Hepatocyte (in vitro differentiated cells): ENCODE results near the gene STIM2. TPM values are rescaled to one million over a fixed set of nuclear protein-coding genes. Genes with fewer than 3 reads are reported as not detected.

Experiments
- DNase-seq: peaks from one replicate; pipeline ENCODE4 v3.0.0-alpha.2; 2016; ENCODE audit warnings: low spot score
- H2AFZ ChIP-seq: fragments of 200-600 bp; sonication (generic); 2 replicates; pipeline ENCODE4 v1.6.0; 2016; ENCODE audit warnings: antibody characterized with exemption, mild to moderate bottlenecking
- H3K27ac ChIP-seq: fragments of 200-600 bp; sonication (generic); 2 replicates; pipeline ENCODE4 v1.5.1; 2016; ENCODE audit warnings: mild to moderate bottlenecking
- H3K27me3 ChIP-seq: fragments of 200-600 bp; sonication (generic); 2 replicates; pipeline ENCODE4 v1.6.1; 2016
- H3K36me3 ChIP-seq: fragments of 200-600 bp; sonication (generic); replicated peaks from 2 replicates; pipeline ENCODE4 v1.5.1; 2016; ENCODE audit warnings: low read depth; ENCODE audit not compliant: insufficient read depth
- H3K4me1 ChIP-seq: fragments of 200-600 bp; sonication (generic); 2 replicates; pipeline ENCODE4 v1.5.1; 2016; ENCODE audit warnings: mild to moderate bottlenecking, moderate library complexity; ENCODE audit not compliant: insufficient read depth
- H3K4me2 ChIP-seq: fragments of 200-600 bp; sonication (generic); 2 replicates; pipeline ENCODE4 v1.6.0; 2016
- H3K4me3 ChIP-seq: fragments of 200-600 bp; sonication (generic); 2 replicates; pipeline ENCODE4 v1.5.1; 2016; ENCODE audit warnings: mild to moderate bottlenecking
- H3K79me2 ChIP-seq: fragments of 200-600 bp; sonication (generic); 2 replicates; pipeline ENCODE4 v1.6.0; 2017; ENCODE audit warnings: mild to moderate bottlenecking
- H3K9me2 ChIP-seq: fragments of 200-600 bp; sonication (generic); replicated peaks from 2 replicates; pipeline ENCODE4 v1.6.0; 2017; ENCODE audit warnings: mild to moderate bottlenecking; ENCODE audit not compliant: insufficient read depth
- H3K9me3 ChIP-seq: fragments of 200-600 bp; sonication (generic); 2 replicates; pipeline ENCODE4 v1.5.1; 2016; ENCODE audit warnings: low read depth, mild to moderate bottlenecking
- H4K20me1 ChIP-seq: fragments of 200-600 bp; sonication (generic); 2 replicates; pipeline ENCODE4 v1.6.0; 2016; ENCODE audit warnings: mild to moderate bottlenecking; ENCODE audit not compliant: insufficient read depth, poor library complexity, severe bottlenecking
- CTCF ChIP-seq: fragments of 200-600 bp; sonication (generic); IDR thresholded peaks from 2 replicates; pipeline ENCODE4 v1.5.1; 2016; ENCODE audit warnings: antibody characterized with exemption, mild to moderate bottlenecking; ENCODE audit not compliant: poor library complexity
- EZH2 ChIP-seq: fragments of 200-600 bp; sonication (generic); IDR thresholded peaks from 2 replicates; pipeline ENCODE4 v1.6.1; 2016; ENCODE audit warnings: antibody characterized with exemption, mild to moderate bottlenecking, borderline replicate concordance
- EZH2phosphoT487 ChIP-seq: fragments of 200-600 bp; sonication (generic); IDR thresholded peaks from one replicate; pipeline ENCODE4 v1.6.1; 2018; ENCODE audit warnings: antibody characterized with exemption, mild to moderate bottlenecking, low read depth, moderate library complexity; ENCODE audit not compliant: unreplicated experiment, severe bottlenecking
- WGBS: methylation state at CpG from one replicate; pipeline ENCODE4 v1.1.6; 2016; ENCODE audit warnings: low lambda C conversion rate; ENCODE audit errors: missing lambda C conversion rate; 5-methylcytosine and 5-hydroxymethylcytosine counted together
- polyA plus RNA-seq: library from polyadenylated mRNA; unstranded; fragments of >200 nt; fragmentation: Nextera tagmentation; extraction: Ambion mirVana; gene quantifications from 2 replicates; pipeline ENCODE4 v1.2.1, GENCODE V29; 2016
- total RNA-seq: library from RNA; depleted of rRNA; stranded (reverse); fragments of >200 nt; gene quantifications from 2 replicates; pipeline ENCODE4 v1.2.3, GENCODE V29; 2014

The STIM2 gene
- total and polyA plus RNA-seq, 2 experiments from 2014 or later = 13.2 to 17.0 TPM

- Histone ChIP-seq H3K9me3 (no peaks in the 10 kb centered on the region), H4K20me1 (no peaks in the 10 kb centered on the region), H3K4me2 (no peak overlapping the region), H3K9me2 (no peaks in the 10 kb centered on the region), H3K36me3 (no peaks in the 10 kb centered on the region), H3K27me3 (no peaks in the 10 kb centered on the region), H3K79me2 (no peaks in the 10 kb centered on the region), H3K27ac (no peak overlapping the region), H3K4me3 (no peak overlapping the region), H3K4me1 (peaks cover 13% of the 10 kb centered on the region), H2AFZ (no peak overlapping the region)
- no peak for DNase-seq
- no peak for TF ChIP-seq EZH2
- TF ChIP-seq EZH2phosphoT487 = no peak
- TF ChIP-seq CTCF = no peak
These were observed 144.9 kb downstream of the STIM2 start for GRCh38 chr4:27005501-27005900.

- Histone ChIP-seq H4K20me1 (no peaks in the 10 kb centered on the region), H3K9me3 (no peaks in the 10 kb centered on the region), H3K27me3 (no peaks in the 10 kb centered on the region), H3K79me2 (no peaks in the 10 kb centered on the region), H3K4me2 (no peak overlapping the region), H3K9me2 (no peaks in the 10 kb centered on the region), H3K27ac (no peak overlapping the region), H3K36me3 (no peaks in the 10 kb centered on the region), H2AFZ (no peak overlapping the region), H3K4me3 (no peak overlapping the region), H3K4me1 (peaks cover 13% of the 10 kb centered on the region)
- TF ChIP-seq CTCF = no peak
- TF ChIP-seq EZH2phosphoT487 = no peak
- no peak for TF ChIP-seq EZH2
- 49% methylated on average over 10 of the region's 10 CpGs for WGBS
- DNase-seq = no peak
These were observed 145.4 kb downstream of the STIM2 start for GRCh38 chr4:27005905-27006590.

- Histone ChIP-seq H3K79me2 (no peaks in the 10 kb centered on the region), H3K27me3 (no peaks in the 10 kb centered on the region), H3K9me2 (no peaks in the 10 kb centered on the region), H3K9me3 (no peaks in the 10 kb centered on the region), H4K20me1 (no peaks in the 10 kb centered on the region), H3K4me2 (no peak overlapping the region), H3K27ac (no peak overlapping the region), H3K36me3 (no peaks in the 10 kb centered on the region), H2AFZ (no peak overlapping the region), H3K4me3 (no peak overlapping the region), H3K4me1 (peaks cover 13% of the 10 kb centered on the region)
- 41% methylated on average over 2 of the region's 2 CpGs for WGBS
- no peak for DNase-seq
- TF ChIP-seq EZH2 = no peak
- TF ChIP-seq CTCF = no peak
- TF ChIP-seq EZH2phosphoT487 = no peak
These were observed 146.0 kb downstream of the STIM2 start for GRCh38 chr4:27006646-27007045.
